ENCODE data around the gene CDC42EP1.
"Not testable (repeated sequence)": the region's sequence is repeated elsewhere in the genome, so short reads cannot be mapped to it uniquely, and the experiment has no call there.

The CDC42EP1 gene

GRCh38 chr22:37570661-37570976, 10.3 kb downstream of the CDC42EP1 start:
- intact Hi-C loops (cut with DNase I): no loop called here
- DNase-seq: no peak

DNA sequence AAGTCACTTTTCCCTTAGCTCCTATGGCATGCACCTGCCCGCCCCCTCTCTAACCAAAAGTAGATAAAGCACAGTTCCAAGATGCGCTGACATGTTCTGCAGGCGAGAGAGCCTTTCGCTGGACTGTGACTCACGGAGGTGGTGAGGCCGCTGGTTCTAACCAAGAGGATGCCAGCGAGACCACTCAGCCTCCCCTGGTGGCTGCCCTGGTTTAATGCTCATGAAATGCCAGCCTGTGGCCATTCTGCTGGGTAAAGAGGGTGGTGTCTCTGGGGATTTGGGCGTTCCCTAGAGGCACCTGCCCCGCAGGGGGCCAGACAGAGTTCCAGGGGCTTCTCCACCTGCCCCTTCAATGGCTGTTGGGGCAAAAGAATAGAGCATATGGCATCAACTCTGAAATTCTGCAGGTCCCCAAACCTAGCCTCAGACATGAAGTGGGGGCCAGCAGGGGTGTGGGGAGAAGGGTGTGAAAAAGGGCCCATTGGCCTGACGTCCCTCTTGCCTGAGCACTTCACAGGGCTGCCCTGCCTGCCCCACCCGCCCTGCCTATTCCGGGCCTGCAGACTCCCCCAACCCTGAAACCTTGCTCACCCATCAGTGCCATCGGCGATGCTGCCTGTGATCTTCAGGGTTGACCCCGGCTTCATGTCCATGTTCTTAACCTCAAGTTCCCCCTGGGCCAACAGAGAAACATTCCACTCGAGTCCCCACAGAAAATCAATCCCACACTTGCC, 11.1 kb downstream of the CDC42EP1 start:
- no peak for DNase-seq

GRCh38 chr22:37571992-37572373, 11.7 kb downstream of the CDC42EP1 start:
- intact Hi-C loops (cut with DNase I): no loop called here
- DNase-seq: no peak

More for the DNA sequence above, 11.1 kb downstream of the CDC42EP1 start:
- intact Hi-C loops (cut with DNase I): no loop called here

DNA sequence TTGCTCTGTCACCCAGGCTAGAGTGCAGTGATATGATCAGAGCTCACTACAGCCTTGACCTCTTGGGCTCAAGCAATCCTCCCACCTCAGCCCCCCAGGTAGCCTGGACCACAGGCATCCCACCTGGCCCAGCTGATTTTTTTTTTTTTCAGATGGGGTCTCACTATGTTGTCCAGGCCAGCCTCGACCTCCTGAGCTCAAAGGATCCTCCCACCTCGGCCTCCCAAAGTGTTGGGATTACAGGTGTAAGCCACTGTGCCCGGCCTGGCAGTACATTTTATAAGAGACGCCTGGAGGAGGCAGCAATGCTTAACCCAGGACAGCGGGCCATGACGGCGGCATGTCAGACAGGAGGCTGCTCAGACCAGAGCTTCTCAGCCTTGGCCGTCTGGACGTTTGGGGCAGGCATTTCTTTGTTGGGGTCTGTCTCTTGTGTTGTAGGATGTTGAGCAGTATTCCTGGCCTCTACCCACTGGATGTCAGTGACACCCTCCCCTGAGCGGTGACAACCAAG, 15.3 kb downstream of the CDC42EP1 start:
- no peak for DNase-seq
- intact Hi-C loops (cut with DNase I): no loop called here

- intact Hi-C loops (cut with DNase I): no loop called here
- no peak for DNase-seq
Observed at GRCh38 chr22:37578002-37578401, 17.7 kb downstream of the CDC42EP1 start.

- intact Hi-C loops (cut with DNase I): no loop called here
- DNase-seq: peak in 6 of 10 donors; percentile 37 to 90 (median 55)
Observed at GRCh38 chr22:37581504-37581903, 21.2 kb downstream of the CDC42EP1 start.

- DNase-seq: no peak
- intact Hi-C loops (cut with DNase I): no loop called here
Observed at GRCh38 chr22:37582526-37582925, 22.2 kb downstream of the CDC42EP1 start.

- DNase-seq: no peak
- intact Hi-C loops (cut with DNase I): no loop called here
Observed at GRCh38 chr22:37588546-37589215, 28.4 kb downstream of the CDC42EP1 start.

GRCh38 chr22:37589636-37590035, 29.4 kb downstream of the CDC42EP1 start:
- no peak for DNase-seq
- intact Hi-C loops (cut with DNase I): no loop called here

GRCh38 chr22:37591081-37591480, 30.8 kb downstream of the CDC42EP1 start:
- intact Hi-C loops (cut with DNase I); DNase-seq: not testable (repeated sequence)

DNA sequence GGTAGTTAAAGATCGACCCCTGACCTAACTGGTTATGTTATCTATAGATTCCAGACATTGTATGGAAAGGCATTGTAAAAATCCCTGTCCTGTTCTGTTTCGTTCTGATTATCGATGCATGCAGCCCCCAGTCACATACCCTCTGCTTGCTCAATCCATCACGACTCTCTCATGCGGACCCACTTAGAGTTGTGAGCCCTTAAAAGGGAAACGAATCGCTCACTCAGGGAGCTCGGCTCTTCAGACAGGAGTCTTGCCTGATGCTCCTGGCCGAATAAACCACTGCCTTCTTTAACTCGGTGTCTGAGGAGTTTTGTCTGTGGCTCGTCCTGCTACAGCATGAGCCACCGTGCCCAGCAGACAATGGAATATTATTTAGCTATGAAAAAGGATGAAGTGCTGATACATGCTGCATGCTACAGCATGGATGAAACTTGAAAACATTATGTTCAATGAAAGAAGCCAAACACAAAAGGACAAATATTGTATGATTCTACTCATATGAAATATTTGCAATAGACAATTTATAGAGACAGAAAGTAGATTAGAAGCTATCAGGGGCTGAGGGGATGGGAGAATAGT, 31.6 kb downstream of the CDC42EP1 start:
- no peak for DNase-seq
- intact Hi-C loops (cut with DNase I): loop anchor here (1.0 kb wide), 1 partner anchor 54 kb away; no protein-coding TSS in a partner anchor

DNA sequence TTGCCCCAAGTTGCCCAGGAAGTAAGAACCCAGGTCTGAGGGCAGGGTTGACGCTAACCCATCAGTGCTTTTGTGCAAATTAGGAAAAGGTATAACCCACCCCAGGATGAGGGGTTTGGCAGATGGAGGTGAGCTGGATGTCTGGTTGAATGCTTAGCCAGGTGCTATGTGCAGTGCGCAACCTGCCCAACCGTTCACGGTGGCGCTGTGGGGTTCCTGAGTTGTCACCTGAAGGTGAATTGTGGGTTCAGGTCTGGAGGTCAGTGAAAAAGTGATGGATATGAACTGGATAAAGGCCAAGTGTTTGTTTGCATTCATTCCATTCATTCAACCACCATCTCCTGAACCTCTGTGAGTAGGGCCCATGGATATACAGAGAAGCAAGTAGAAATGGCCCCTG, 34.0 kb downstream of the CDC42EP1 start:
- DNase-seq: no peak
- intact Hi-C loops (cut with DNase I): no loop called here

DNA sequence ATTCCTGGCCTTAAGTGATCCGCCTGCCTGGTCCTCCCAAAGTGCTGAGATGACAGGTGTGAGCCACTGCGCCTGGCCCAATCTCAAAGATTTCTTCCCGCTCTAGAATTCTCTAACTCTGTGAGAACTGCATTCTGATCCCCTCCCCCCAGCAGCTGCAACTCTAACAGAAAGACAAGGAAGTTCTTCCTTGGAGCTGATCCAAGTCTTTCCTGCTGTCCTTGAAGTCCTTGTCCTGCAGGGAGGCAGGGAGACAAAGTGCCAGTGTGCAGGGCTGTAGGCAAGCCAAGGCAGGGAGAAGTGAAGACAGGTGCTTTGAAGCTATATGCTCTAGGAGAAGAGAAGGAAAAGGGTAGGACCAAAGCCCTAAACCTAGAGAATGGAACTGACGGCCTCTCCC, 38.9 kb downstream of the CDC42EP1 start:
- DNase-seq: no peak
- intact Hi-C loops (cut with DNase I): no loop called here

DNA sequence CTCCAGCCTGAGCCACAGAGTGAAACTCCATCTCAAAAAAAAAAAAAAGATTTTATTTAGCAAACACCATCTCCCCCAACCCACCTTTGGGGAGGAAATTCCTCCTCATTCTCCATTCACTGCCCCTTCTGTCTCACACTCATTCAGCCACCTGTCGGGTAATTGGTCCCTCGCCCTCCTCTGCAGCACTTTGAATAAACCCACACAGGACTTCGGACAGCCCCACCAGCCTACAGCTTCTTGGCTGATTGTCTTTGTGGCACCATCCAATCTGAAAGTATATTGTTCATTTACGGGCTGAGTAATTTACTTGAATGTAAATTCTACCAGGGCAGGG, 40.9 kb downstream of the CDC42EP1 start:
- intact Hi-C loops (cut with DNase I): no loop called here
- DNase-seq: no peak

- DNase-seq: no peak
- intact Hi-C loops (cut with DNase I): no loop called here
Observed at GRCh38 chr22:37601540-37602442, 41.5 kb downstream of the CDC42EP1 start.

GRCh38 chr22:37602546-37603277, 42.4 kb downstream of the CDC42EP1 start:
- DNase-seq; intact Hi-C loops (cut with DNase I): not testable (repeated sequence)

GRCh38 chr22:37604074-37604473, 43.8 kb downstream of the CDC42EP1 start:
- DNase-seq: no peak
- intact Hi-C loops (cut with DNase I): no loop called here

- no peak for DNase-seq
- intact Hi-C loops (cut with DNase I): no loop called here
Observed at GRCh38 chr22:37604875-37605274, 44.6 kb downstream of the CDC42EP1 start.

DNA sequence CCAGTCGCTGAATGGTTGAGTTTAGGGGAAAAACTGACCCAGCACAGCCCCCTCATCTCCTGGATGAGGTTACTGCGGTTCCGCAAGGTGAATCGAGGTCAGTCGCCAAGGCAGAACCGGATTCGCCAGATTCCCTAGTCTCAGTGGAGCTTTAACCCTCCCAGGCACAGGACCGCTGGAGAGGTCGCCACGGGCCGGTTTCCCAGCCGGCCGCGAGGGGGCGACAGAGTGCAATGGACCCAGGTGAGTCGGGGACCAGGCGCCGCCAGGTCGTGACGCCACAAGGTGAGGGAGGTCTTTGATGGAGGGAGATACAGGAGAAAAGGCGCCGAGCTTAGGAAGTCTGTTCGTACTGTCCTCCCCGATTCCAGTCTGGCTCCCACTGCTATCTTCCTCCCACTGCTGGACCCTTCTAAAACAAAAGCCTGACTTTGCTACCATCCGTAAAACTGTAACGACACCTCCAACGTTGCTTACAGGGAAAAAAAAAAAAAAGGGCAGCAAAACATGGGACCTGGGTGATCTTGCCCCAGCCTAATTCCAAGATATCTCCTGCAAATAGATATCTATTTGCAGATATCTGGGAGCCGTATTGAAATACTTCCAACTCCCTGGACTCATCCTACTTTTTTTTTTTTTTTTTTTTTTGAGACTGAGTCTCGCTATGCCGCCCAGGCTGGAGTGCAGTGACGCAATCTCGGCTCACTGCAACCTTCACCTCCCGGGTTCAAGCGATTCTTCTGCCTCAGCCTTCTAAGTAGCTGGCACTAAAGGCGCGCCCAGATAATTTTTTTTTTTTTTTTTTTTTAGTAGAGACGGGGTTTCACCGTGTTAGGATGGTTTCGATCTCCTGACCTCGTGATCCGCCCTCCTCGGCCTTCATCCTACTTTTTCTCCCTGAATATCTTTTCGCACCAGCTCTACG, 47.0 kb downstream of the CDC42EP1 start:
- intact Hi-C loops (cut with DNase I): no loop called here
- peak; percentile 76 to 97 (median 84) for DNase-seq

All from posterior cingulate gyrus (tissue), 11 donors.